Nephron progenitor cell (in vitro differentiated cells): ENCODE data around the gene NUDT1.
A peak's percentile ranks its signal among the peaks of the same experiment; 100 is the strongest.

ENCODE experiments used
- DNase-seq: peaks from one replicate; pipeline ENCODE4 v3.0.0; 2021
- H3K27ac Mint-ChIP-seq: 2 replicates; pipeline ENCODE4 v1.8.0; 2021; ENCODE audit warnings: mild to moderate bottlenecking, moderate library complexity, mixed read lengths
- H3K27me3 Mint-ChIP-seq: 2 replicates; pipeline ENCODE4 v1.8.0; 2021; ENCODE audit warnings: mild to moderate bottlenecking, low read depth, mixed read lengths; ENCODE audit not compliant: poor library complexity
- H3K36me3 Mint-ChIP-seq: 2 replicates; pipeline ENCODE4 v1.8.0; 2021; ENCODE audit warnings: low read depth, mixed read lengths
- H3K4me1 Mint-ChIP-seq: 2 replicates; pipeline ENCODE4 v1.8.0; 2021; ENCODE audit warnings: mixed read lengths
- H3K4me3 Mint-ChIP-seq: 2 replicates; pipeline ENCODE4 v1.8.0; 2021; ENCODE audit warnings: mild to moderate bottlenecking, moderate library complexity, mixed read lengths
- H3K9me3 Mint-ChIP-seq: 2 replicates; pipeline ENCODE4 v1.8.0; 2021; ENCODE audit warnings: mild to moderate bottlenecking, moderate library complexity, mixed read lengths
- TF ChIP-seq, protein P1 (sequence below): fragments of 200-600 bp; sonication (generic); IDR thresholded peaks from 2 replicates; pipeline ENCODE4 v1.5.0; 2021; ENCODE audit warnings: antibody characterized with exemption

The NUDT1 gene

DNA sequence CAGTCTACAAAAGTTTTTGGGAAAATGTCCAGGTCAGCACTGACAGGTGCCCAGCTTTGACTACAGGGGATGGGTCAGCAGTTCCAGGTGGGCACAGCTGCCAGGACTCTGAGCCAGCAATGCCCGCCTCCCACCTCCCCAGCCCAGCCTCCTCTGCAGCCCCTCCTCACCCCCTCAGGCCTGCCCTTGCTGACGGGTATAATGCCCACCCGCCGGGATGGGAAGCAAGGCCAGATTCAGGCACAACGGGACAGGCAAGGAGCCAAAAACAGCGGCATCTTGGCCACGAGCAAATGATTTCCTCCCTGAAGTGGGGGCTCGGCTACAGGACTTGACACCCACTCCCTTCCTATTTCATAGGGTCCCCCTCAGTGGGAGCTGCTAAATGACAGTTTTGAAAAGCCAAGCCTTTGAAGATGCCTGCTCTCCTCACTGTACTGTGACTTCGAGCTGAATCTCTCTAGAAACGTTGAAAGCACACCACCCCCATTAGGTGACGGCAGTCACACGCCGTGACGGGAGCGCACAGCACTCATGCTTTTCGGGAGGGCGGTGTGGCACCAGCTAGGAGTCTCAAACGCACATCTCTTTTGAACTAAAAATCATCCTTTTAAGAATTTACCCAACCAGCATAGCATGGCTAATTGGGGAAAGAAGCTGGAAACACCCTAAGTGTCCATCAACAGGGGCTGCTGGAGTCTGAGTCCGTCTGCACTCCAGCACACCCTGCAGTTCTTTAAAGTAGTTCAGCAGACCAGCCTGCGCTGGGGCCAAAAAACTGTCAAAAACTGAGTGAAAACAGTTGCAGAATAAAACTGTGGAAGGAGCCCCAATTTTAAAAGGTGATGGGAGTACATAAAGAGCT, 38.9 kb upstream of the NUDT1 start:
- TF ChIP-seq, protein P1, sequence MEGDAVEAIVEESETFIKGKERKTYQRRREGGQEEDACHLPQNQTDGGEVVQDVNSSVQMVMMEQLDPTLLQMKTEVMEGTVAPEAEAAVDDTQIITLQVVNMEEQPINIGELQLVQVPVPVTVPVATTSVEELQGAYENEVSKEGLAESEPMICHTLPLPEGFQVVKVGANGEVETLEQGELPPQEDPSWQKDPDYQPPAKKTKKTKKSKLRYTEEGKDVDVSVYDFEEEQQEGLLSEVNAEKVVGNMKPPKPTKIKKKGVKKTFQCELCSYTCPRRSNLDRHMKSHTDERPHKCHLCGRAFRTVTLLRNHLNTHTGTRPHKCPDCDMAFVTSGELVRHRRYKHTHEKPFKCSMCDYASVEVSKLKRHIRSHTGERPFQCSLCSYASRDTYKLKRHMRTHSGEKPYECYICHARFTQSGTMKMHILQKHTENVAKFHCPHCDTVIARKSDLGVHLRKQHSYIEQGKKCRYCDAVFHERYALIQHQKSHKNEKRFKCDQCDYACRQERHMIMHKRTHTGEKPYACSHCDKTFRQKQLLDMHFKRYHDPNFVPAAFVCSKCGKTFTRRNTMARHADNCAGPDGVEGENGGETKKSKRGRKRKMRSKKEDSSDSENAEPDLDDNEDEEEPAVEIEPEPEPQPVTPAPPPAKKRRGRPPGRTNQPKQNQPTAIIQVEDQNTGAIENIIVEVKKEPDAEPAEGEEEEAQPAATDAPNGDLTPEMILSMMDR: no peak
- Mint-ChIP-seq H3K4me3 (no peak overlapping the region), H3K9me3 (no peaks in the 10 kb centered on the region), H3K27me3 (no peaks in the 10 kb centered on the region), H3K27ac (no peak overlapping the region), H3K36me3 (peaks cover 26% of the 10 kb centered on the region), H3K4me1 (peaks cover 27% of the 10 kb centered on the region)
- DNase-seq: no peak

DNA sequence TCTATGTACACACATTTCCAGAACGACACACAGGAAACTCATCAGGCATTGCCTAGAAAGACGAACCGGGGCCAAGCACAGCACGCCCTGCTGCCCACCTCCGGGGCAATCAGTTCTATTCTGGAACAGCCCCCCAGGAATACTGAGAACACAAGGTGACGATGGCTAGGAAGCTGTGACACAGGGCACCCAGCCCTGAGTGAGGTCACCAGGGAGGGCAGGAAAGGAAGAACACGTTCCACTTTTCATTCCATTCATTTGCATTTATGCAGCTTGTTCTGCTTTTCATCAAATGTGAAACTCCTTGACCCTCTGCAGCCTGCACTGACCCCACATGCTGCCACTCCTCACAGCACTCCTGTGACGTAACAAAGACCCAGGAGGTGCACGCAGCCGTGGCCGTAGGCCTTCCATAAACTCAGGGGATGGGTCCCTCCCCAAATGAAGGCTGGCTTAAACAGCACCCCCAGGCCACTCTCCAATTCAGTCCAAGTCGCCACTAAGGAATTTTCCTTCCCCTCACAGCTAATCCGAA, 38.2 kb upstream of the NUDT1 start:
- H3K4me1 Mint-ChIP-seq: peaks cover 34% of the 10 kb centered on the region
- no peak for DNase-seq
- TF ChIP-seq, protein P1: no peak
- H3K36me3 Mint-ChIP-seq: peaks cover 32% of the 10 kb centered on the region
- no peaks in the 10 kb centered on the region for H3K27me3 Mint-ChIP-seq
- no peak overlapping the region for H3K4me3 Mint-ChIP-seq
- H3K27ac Mint-ChIP-seq: peak overlapping the region; percentile 65
- H3K9me3 Mint-ChIP-seq: no peaks in the 10 kb centered on the region

DNA sequence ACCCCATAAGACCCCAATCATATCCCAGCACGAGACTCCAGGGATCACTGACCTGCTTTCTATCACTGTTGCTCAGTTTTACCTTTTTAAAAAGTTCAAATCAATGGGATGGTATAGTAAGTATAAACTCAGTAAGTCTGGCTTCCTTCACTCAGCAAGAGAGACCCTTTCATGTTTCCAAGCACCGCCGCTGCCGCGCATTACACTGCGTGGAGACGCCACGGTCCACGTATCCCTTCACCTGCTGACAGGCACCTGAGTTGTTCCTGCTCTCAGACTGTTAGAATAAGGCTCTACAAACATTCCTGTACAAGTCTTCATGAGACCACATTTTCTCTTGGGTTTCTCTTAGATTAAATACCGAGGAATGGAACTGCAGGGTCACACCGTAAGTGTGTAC, 37.6 kb upstream of the NUDT1 start:
- no peak for DNase-seq
- peaks cover 35% of the 10 kb centered on the region for H3K36me3 Mint-ChIP-seq
- TF ChIP-seq, protein P1: no peak
- H3K9me3 Mint-ChIP-seq: no peaks in the 10 kb centered on the region
- peaks cover 37% of the 10 kb centered on the region for H3K4me1 Mint-ChIP-seq
- no peaks in the 10 kb centered on the region for H3K27me3 Mint-ChIP-seq
- H3K4me3 Mint-ChIP-seq: no peak overlapping the region
- H3K27ac Mint-ChIP-seq: no peak overlapping the region

DNA sequence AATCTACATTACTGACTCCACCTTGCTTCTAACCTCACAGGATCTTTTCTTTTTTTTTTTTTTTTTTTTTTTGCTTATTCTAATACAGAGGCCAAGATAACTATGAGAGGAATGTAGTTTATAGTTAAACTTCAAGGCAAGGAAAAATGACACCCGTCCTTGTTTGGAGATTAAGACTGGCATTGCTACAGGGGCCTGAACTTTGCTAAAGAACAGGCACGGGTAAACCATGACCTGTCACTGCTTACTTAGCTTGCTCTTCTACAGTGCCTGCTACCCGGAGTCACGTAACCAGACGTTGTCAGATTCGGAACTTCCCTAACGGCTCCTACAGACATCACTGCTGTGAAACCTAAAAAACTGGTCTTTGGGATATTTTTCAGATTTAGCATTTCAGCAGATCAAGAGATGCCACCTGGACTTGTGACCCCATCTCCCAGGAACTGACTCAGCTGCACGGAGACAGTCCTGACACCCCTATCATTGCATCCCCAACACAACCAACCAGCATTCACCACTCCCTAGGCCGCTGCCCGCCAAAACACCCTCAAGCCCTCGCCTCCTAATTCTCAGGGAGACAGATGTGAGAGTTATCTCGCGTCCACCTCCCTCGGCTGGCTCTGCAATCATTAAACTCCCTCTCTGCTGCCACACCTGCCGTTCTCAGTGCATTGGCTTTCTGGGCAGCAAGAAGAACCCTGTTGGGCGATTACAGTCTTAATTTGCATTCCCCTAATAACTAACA, 36.8 kb upstream of the NUDT1 start:
- no peak for DNase-seq

DNA sequence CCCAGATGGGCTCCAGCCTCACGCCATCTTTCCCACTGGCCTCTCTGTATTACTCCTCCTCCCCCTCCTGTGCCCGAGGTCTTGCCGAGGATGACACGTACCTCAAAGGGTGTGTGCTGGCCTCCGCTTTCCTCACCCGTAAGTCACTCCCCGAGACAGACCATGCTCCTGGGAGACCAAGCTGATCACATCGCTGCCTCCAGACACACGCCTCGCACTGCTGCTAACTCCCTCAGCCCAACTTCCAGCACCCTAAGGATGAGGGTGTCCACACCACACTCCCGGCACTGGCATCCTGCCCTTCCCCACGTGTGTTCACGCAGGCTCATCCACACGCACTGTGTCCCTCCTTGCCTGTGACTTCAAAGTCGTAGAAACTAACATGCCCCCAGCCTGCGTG, 33.3 kb upstream of the NUDT1 start:
- H3K4me3 Mint-ChIP-seq: no peak overlapping the region
- TF ChIP-seq, protein P1: no peak
- no peak overlapping the region for H3K27ac Mint-ChIP-seq

More for the DNA sequence above, 36.8 kb upstream of the NUDT1 start:
- no peaks in the 10 kb centered on the region for H3K27me3 Mint-ChIP-seq
- H3K36me3 Mint-ChIP-seq: peaks cover 34% of the 10 kb centered on the region
- no peaks in the 10 kb centered on the region for H3K9me3 Mint-ChIP-seq
- TF ChIP-seq, protein P1: no peak
- H3K27ac Mint-ChIP-seq: peak overlapping the region; percentile 58
- no peak overlapping the region for H3K4me3 Mint-ChIP-seq
- H3K4me1 Mint-ChIP-seq: peaks cover 37% of the 10 kb centered on the region

More for the DNA sequence above, 33.3 kb upstream of the NUDT1 start:
- Mint-ChIP-seq H3K4me1 (peaks cover 29% of the 10 kb centered on the region), H3K27me3 (no peaks in the 10 kb centered on the region), H3K9me3 (no peaks in the 10 kb centered on the region), H3K36me3 (peaks cover 53% of the 10 kb centered on the region)
- DNase-seq: no peak
